IPS DF 19.7 (cell line): ENCODE results near the gene CDC6.

Experiments used
- DNase-seq: peaks from one replicate; pipeline ENCODE4 v3.0.0-alpha.2; 2013; ENCODE audit warnings: low read depth, low spot score

Gene CDC6

DNA sequence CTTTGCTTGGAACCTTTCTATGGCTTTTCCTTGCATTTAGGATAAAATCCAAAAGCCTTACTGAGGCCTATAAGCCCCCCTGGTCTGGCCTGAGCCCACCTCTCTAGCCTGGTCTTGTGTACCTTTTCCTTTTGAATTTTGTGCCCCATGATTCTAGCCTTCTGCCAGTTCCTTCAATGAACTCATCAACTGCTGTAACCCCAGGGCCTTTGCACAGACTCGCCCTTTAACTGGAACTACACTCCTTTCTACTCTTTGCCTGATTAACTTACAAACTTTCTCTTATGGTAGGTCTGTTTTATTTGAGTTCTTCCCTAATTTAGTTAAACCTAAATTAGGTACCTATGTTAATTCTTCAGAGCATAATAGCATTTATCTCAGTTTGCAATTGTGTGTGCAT lies 52.6 kb downstream of the CDC6 start:
- DNase-seq: no peak

DNA sequence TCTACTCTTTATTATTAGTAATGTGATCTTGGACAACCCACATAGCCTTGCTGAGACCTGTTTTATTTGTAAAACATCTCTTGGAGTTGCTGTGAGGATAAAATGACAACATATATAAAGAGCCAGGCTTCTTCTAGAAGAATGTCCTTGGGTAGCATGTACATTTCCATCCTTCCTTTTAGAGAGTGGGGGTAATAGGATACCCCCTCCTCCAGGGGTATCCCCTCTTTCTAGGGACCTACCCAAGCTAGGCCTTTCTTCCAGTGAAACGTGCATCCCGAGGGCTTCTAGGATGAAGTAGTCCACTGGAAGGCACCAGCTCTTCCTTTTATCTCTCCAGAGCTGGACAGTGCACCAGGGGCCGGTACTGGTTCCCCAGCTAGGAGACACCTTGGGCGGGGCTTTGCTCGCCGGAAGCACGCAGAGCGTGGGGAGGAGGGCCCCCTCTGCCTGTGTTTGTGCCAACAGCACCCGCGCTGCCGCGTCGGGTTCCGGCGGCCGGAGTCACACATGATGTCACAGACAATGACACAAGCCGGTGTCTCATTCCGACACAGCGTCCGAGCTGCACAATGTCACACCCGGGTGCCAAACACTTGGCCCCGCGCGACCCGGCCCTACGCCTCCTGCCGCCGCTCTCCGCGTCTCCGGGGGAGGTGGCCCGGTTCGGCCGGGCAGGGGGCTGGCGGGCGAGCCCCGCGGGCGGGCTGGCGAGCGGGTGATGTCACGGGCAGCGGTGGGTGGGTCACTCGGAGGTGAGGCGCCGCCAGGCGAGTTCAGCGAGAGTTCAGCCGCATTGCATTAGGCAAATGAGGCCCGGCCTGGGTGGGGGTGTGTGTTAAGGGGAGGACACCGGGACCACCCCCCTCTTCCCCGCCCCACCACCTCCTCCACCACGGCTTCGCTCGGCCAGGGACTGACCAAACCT lies 53.5 kb downstream of the CDC6 start:
- no peak for DNase-seq

DNA sequence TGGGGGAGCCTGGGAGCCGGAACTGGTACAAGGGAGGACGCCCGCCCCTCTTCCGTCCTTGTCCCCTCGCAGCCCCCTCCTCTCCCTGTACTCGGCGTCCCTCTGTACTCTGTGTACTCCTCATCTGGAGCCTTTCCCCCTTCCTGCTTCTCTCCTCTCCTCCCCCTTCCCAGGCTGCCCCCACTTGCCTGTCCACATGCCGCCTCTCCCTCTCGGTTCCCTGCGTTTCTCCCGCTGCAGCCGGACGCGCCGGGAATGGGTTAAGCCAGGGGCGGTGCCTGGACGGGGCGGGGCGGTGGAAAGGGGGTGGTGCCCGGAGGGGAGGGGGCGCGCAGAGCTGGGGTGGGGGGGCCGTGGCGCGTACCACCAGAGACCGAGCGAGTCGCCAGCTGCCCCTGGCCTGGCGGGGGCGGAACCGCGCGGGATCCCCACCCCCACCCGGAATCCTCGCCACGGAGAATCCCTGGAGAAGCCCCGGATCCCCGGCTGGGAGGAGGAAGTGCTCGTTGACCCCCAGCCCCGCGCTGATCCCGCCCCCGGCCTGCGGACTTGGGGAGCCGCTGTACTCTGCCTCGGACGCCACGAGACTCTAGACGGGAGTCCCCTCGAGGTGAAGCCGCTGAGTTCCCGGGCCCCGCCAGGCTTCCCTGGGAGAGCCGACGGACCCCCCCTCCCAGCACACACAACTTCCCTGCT lies 54.3 kb downstream of the CDC6 start:
- no peak for DNase-seq

DNA sequence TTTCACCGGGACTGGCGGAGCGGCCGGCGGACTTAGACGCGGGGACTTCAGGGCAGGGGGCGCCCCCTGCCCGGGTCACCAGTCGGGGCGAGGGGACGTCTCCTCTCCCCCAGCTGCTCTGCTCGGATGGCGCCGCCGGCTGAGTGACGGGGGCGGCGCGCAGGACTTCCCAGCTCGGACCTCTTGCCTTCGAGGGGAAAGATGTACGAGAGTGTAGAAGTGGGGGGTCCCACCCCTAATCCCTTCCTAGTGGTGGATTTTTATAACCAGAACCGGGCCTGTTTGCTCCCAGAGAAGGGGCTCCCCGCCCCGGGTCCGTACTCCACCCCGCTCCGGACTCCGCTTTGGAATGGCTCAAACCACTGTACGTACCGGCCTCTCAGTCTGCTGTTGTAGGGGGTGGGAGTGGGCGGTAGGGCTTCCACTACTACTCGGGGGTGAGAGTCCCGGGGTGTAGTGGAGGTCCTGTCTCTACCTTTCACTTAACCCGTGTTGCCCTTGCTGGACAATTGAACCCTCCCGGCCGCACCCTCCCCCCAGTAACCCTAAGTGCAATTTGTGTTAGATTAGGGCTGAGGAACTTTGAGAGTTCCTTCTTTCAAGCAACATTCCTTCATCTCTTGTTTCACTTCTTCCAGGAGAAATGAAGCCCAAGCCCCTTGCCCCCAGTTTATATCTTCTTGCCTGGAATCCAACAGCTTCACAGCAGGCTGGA lies 55.0 kb downstream of the CDC6 start:
- DNase-seq: no peak

DNA sequence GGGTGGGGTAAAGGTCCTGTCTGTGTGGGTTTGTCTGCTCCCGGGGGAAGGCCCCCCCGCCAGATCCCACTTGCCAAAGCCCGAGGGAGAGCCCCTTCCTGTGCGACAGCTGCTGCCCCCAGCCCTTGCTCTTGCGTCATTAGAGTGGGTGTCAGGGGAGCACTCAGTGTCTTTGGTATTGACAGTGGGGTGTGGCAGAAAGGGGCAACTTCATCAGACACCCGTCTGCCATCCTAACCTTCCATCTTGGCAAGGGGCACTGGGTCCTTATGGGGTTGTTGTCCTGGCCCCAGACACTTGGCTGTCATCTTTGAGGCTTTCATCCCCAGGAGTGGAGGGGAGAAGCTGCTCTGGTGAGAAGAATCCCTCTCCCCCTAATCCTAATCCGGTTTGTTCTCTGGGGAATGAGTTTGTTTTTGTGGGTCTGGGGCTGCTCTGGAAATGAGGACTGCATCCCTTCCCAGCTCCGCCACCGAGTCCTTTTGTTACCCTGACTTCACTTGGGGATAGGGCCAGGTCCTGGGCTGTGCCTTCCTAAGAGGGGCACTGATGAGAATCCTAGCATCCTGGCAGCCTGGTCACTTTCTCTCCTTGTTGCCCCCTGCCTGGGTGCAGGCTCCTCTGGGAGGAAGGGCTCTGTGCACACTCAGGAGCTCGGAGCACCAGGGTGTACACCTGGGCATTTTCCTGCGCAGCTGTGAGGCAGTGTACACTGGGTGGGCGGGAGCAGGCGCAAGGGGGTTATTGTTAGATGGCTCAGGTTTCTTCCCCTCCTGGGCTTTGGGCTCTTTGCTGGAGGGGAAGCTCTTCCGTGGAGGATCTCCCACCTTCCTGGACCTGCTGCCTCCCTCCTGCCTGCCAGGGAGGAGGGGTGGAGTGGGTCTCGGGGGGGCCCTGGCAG lies 55.8 kb downstream of the CDC6 start:
- DNase-seq: no peak

DNA sequence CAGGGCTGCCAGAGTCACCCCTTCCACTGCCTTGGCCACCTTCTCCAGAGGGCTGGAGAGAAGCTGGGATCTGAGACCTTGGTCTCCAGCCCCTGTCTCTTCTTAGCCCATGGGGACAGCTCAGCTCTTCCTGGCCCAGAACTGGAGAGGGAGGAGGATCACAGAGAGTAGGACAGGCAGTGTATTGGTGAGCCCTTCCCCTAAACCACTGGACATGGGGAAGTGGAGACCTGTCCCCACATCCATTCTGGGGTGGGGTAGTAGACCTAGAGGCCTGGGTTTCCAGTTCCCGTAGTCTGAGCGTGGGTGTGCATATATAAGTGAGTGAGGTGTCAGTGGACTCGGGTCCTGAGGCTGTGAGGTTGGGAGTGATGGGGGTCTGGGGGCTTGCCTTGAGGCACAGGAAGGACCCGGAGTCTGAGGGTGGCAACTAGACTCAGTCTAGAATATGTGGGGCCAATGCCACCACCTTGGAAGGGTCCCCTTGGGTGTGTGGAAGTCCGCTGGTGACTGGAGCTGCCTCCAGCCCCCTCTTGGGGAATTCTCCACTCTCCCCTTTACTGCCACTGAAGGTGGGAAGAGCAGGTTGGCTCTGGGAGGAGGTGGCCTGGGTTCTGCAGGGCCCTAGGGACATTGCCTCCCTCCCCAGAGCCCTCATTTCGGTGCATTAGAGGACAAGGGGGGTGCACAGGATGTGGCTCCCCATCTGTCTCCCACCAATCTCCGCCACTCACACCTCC lies 56.9 kb downstream of the CDC6 start:
- DNase-seq: no peak

DNA sequence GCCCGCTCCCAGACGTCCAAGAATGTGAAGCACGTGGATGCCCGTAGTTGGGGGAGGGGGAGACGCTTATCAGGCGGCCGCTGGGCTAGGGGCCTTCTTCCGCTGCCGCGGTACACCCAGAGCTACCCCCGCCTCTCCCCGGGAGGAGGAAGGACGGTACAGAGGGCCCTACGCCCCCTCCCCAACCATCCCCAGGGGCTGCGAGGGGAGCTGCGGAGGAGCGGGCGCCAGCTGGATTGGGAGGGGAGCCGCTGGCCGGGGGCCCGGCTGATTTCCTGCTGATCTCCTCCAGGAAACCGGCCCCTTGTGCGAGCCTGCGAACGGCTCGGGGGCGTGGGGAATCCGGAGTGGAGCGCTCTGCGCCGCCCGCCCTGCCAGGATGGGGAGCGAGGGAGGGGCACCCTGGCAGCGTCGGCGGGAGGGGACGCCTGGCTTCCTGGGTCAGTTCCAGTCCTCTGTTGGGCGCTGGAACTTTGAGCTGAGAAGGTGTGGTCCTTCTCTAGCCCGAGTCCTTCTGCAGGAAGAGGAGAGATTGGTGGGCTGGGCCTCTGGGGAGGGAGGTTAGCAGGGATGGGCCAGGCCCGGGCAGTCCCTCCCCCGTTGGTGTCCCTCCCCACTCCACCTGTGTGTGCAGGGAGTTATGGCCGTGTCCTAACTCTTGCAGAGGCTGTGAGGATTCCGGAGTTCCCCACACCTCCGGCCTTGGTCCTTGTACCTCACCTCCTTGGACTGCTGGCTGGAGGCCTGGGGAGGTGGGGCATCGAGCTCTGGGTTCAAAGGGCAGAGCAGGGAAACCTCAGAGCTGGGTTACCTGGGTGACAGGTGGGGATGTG lies 57.7 kb downstream of the CDC6 start:
- no peak for DNase-seq

DNA sequence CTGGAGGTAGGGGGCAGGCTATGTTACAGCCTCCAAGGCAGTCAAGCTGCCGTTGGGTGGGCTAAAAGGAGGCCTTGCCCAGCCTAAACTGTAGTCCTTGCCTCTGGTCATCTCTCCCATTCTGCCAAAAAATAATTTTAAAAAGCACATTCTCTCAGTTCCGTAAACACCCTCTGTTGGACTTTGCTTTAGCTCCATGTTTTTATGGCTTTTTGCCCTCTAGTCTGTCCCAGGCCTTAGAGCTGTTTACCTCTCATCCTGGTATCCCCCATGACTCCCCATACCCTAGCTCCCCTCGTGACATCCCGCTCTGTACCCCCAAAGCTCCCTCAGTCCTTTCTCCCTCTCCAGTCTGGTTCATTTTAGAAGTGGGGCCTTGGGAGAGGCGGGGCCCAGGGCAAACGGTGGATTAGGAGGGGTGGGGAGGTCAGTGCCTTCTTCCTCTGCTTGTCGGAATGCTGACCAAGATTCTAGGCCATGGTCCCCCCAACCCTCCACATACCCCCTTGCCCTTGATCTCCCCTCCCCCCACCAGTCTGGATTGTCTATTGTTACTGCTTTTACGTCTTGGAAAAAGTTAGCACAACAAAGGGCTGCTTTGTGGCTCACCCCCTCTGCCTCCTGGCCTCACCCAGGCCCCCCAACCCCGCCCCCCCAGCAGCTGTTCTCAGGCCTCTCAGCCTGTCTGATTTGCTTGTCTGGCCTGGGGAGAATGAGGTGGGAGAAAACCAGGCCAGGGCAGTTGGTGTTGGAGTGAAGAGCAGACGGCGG lies 58.5 kb downstream of the CDC6 start:
- no peak for DNase-seq

DNA sequence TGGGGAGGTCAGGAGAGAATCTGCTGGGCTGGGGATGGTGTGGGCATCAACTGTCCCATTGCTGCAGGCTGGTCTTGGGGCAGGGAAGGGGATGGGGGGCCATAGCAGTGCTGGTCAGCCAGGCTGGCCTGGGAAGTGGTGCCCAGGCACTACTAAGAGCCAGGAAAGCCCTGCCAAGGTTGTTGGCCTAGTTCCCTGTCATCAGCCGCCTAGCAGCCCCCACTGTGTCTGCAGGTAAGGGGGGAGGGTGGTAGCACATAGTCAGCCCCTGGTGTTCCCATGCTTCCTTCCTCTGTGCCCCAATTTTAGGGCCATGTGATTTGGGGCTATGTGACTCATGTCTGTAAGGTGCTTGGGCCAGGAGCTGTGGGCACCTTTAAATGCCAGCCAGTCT lies 59.1 kb downstream of the CDC6 start:
- no peak for DNase-seq

DNA sequence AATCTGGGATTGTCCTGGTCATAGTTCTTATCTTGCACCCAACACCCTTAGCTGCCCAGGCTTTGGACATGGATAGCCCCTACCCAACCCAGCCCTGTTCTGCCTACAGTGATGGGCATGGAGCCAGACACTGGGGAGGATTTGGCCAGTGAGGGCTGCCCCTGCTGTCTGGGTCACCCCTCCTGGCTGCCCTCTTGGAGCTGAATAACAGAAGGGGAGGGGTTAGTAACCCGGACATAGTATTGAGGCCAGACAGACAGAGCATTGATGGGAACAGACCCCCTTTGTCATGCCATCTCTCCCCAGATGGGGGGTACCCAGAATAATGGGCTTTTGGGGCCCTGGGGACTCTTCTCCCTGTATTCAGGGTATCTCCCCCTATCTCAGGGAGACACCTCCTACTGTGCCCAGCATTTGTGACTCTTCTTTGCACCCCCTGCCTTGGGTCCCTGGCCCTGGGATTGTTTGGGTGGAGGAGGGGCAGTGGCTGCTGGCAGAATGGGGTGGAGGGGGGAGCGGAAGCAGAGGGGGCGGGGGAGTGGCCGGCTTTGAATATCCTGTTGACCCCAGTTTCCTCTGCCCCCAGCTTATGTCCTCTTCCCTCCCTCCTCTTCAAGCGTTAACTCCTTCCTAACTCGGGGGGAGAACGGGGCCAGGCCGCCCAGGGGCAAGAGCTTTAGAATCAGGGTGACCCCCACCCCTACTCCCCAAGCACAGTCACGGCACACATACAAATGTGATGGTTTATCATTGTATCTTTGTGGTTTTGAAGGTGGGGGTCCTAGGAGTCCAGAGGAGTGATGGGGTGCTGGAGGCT lies 59.8 kb downstream of the CDC6 start:
- no peak for DNase-seq

DNA sequence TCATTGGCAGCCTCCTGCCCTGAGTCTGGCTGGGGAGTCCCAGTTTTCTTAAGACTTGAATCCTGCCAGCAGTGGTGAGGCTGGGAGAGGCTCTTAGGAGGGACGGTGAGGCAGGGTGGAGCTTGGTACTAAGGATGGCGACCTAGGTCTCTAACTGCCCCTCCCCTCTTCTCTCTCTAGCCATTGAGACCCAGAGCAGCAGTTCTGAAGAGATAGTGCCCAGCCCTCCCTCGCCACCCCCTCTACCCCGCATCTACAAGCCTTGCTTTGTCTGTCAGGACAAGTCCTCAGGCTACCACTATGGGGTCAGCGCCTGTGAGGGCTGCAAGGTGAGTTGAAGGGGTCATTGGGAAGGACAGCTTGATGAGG lies 60.4 kb downstream of the CDC6 start:
- no peak for DNase-seq

DNA sequence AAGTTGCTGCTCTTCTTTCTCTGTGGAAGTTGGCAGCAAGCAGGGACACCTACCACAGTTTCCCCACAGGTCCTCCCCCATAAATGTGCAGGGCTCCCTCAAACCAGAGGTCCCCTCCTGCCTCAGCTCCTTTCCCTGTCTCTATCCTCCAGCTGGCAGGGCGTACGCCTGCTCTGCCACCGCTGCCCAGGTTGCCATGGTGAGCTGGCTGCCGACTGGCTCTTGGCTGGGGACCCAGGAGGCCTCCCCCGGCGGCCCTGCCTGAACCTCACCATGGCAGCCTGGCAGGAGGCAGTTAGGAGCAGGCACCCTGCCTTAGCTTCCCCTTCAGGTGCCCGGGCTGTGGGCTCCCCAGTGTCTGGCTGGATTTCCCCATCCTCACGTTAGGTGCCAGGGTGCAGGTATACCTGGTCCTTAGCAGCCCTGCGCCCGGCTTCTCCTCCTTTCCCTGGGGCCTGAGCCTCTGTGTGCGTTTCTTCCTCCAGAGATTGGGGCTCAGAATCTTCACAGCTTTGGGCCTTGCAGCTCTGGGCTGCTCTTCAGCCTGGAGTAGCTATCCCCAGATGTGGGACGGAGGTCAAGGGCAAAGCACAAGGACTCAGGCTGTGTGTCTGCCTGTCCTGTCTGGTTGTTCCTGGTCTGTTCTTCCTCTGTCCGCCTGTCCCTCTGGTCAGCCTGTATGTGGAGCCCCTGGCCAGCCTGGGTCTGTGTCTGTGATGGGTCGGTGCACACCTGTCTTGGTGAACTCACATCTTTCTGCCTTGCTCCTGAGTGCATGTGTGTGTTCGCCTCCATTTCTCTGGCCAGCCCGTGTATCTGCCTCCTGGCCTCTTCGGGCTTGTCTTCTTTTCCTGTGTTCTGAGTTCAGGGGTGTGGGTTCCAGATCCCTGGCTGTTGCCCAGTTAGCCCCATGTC lies 61.1 kb downstream of the CDC6 start:
- no peak for DNase-seq

DNA sequence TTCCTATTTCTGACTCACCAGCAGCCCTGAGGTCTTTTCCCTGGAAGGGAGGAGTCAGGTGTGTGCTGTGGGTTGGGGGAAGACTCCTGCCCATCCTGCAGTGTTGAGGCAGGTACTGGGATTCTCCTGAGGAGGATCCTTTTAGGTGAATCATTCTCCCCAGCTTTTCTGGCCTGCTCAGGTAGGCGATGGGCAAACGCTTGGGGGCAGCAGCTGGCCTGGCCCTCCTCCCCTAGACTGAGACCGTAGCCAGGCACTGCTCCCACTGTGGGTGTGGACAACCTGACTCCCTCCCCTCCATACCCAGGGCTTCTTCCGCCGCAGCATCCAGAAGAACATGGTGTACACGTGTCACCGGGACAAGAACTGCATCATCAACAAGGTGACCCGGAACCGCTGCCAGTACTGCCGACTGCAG lies 61.8 kb downstream of the CDC6 start:
- no peak for DNase-seq

DNA sequence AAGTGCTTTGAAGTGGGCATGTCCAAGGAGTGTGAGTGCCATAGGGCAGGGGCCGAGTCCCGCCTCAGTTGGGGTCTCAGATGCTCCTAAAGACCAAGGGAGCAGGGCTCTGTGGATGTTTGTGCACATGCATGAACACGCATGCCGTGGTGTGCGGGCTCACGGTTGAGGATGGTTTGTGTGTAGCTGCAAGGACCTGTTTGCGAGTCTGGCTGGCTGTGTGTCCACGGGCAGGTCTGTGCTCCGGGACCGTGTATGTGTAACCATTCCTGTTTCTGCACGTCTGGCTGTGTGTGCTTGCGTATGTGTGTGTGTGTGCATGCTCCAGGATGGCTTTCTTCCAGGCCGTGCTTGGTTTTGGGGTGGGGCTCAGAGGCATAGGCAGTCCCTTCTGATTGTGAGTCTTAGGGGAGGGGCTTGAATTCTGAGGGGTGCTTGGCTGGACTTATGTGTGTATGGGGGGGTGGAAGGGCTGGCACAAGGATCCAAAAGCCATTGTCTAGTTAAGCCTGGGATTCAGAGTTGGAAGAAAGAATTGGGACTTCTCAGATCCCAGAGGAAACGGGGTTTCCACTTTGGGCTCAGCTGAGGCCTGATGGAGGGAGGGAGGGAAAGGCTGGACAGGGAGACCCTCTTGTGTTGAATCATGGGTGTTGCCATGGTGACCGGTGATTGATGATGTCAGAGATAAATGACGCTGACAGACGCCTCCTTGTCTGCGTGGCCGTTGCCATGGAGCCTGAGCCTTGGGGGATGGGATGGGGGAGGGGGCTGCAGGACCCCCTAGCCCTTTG lies 62.4 kb downstream of the CDC6 start:
- no peak for DNase-seq

DNA sequence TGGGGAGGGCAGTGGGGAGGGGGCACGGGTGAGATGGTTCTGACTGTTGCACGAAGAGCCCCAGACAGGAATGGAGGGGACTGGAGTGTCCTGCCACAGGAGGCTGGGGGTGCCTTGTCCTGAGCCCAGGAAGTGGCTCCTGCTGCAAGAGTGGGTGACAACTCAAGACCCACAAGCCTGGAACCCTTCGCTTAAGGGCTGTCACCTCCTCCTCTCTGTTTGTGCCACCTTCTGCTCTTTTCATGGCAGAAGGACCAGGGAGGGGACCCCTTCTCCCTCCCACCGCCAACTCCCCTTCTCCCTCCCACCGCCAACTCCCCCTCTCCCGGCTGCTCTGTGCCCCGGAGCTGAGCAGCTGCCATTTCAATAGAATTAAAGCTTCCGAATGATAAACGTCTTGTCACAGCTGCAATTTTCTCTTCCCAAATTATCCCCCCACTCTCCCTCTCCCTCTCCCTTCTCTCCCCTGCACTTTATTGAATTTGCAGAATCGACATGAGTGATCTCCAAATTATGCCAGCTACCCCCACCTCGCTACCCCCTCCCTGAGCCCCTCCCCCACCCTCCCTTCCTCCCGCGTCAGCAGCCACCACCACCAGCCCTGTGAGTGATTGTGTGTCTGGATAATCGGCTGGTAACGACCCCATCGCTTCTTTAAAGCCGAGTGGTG lies 63.1 kb downstream of the CDC6 start:
- DNase-seq: no peak
